HG02884 (cell line): Measurements from ENCODE around the gene NCAPD3.

Source experiments
- ATAC-seq: cut with Tn5 transposase; IDR thresholded peaks from one replicate; pipeline ENCODE4 v1.9.1; 2021; ENCODE audit warnings: mild to moderate bottlenecking, moderate library complexity; ENCODE audit not compliant: unreplicated experiment

The NCAPD3 gene

GRCh38 chr11:134252346-134253187 is 28.8 kb upstream of the NCAPD3 start:
- ATAC-seq = peak; percentile 28

GRCh38 chr11:134250675-134251074 is 26.9 kb upstream of the NCAPD3 start:
- no peak for ATAC-seq

GRCh38 chr11:134250246-134250645 is 26.5 kb upstream of the NCAPD3 start:
- no peak for ATAC-seq

- ATAC-seq = no peak
Observed at GRCh38 chr11:134248910-134249480, 25.2 kb upstream of the NCAPD3 start.

- no peak for ATAC-seq
Observed at GRCh38 chr11:134246678-134247077, 22.9 kb upstream of the NCAPD3 start.

- no peak for ATAC-seq
Observed at GRCh38 chr11:134246100-134246499, 22.3 kb upstream of the NCAPD3 start.

- no peak for ATAC-seq
Observed at GRCh38 chr11:134245434-134245833, 21.7 kb upstream of the NCAPD3 start.

- ATAC-seq = peak; percentile 80
Observed at GRCh38 chr11:134244593-134244992, 20.8 kb upstream of the NCAPD3 start.

GRCh38 chr11:134243913-134244312 is 20.1 kb upstream of the NCAPD3 start:
- no peak for ATAC-seq

- ATAC-seq = no peak
Observed at GRCh38 chr11:134242376-134242775, 18.6 kb upstream of the NCAPD3 start.

GRCh38 chr11:134240592-134240991 is 16.8 kb upstream of the NCAPD3 start:
- ATAC-seq = no peak

- no peak for ATAC-seq
Observed at GRCh38 chr11:134238956-134239355, 15.2 kb upstream of the NCAPD3 start.

GRCh38 chr11:134237557-134237922 is 13.8 kb upstream of the NCAPD3 start:
- no peak for ATAC-seq

GRCh38 chr11:134236834-134237556 is 13.2 kb upstream of the NCAPD3 start:
- ATAC-seq = no peak

- ATAC-seq = no peak
Observed at GRCh38 chr11:134235399-134235798, 11.6 kb upstream of the NCAPD3 start.

- no peak for ATAC-seq
Observed at GRCh38 chr11:134233729-134234179, 10.0 kb upstream of the NCAPD3 start.

- ATAC-seq = no peak
Observed at GRCh38 chr11:134231958-134232659, 8.3 kb upstream of the NCAPD3 start.

GRCh38 chr11:134230339-134230738 is 6.6 kb upstream of the NCAPD3 start:
- ATAC-seq = no peak

GRCh38 chr11:134229126-134229790 is 5.5 kb upstream of the NCAPD3 start:
- ATAC-seq = no peak

- ATAC-seq = peak; percentile 41
Observed at GRCh38 chr11:134228625-134229024, 4.9 kb upstream of the NCAPD3 start.
